Osteocyte (in vitro differentiated cells): Measurements from ENCODE around the gene UNC13D. TPM values are rescaled to one million over a fixed set of nuclear protein-coding genes. Genes with fewer than 3 reads are reported as not detected.
"Not testable (repeated sequence)": the region's sequence is repeated elsewhere in the genome, so short reads cannot be mapped to it uniquely, and the experiment has no call there.

Experiments used
- DNase-seq: peaks from one replicate; pipeline ENCODE4 v3.0.0; 2021; ENCODE audit warnings: mixed read lengths; ENCODE audit not compliant: unreplicated experiment; ENCODE audit errors: extremely low spot score
- H3K27ac Mint-ChIP-seq: one replicate; pipeline ENCODE4 v1.8.0; 2021; ENCODE audit warnings: mild to moderate bottlenecking, mixed read lengths; ENCODE audit not compliant: unreplicated experiment
- H3K27me3 Mint-ChIP-seq: one replicate; pipeline ENCODE4 v1.8.0; 2021; ENCODE audit warnings: mixed read lengths; ENCODE audit not compliant: unreplicated experiment
- H3K36me3 Mint-ChIP-seq: one replicate; pipeline ENCODE4 v1.8.0; 2021; ENCODE audit warnings: mixed read lengths; ENCODE audit not compliant: unreplicated experiment
- H3K4me1 Mint-ChIP-seq: one replicate; pipeline ENCODE4 v1.8.0; 2021; ENCODE audit warnings: mixed read lengths; ENCODE audit not compliant: unreplicated experiment
- H3K4me3 Mint-ChIP-seq: one replicate; pipeline ENCODE4 v1.8.0; 2021; ENCODE audit warnings: mild to moderate bottlenecking, moderate library complexity, mixed read lengths; ENCODE audit not compliant: unreplicated experiment
- H3K9me3 Mint-ChIP-seq: one replicate; pipeline ENCODE4 v1.8.0; 2021; ENCODE audit warnings: mixed read lengths; ENCODE audit not compliant: unreplicated experiment
- total RNA-seq: library from RNA; stranded (reverse); gene quantifications from 2 replicates; pipeline ENCODE4 v1.2.1, GENCODE V29; 2021
- TF ChIP-seq, protein P1 (sequence below): fragments of 200-600 bp; sonication (generic); IDR thresholded peaks from 2 replicates; pipeline ENCODE4 v1.5.0; 2021; ENCODE audit warnings: antibody characterized with exemption, mild to moderate bottlenecking, moderate library complexity

UNC13D gene
- total RNA-seq, 1 donor from 2014 or later, result 3.6 TPM

DNA sequence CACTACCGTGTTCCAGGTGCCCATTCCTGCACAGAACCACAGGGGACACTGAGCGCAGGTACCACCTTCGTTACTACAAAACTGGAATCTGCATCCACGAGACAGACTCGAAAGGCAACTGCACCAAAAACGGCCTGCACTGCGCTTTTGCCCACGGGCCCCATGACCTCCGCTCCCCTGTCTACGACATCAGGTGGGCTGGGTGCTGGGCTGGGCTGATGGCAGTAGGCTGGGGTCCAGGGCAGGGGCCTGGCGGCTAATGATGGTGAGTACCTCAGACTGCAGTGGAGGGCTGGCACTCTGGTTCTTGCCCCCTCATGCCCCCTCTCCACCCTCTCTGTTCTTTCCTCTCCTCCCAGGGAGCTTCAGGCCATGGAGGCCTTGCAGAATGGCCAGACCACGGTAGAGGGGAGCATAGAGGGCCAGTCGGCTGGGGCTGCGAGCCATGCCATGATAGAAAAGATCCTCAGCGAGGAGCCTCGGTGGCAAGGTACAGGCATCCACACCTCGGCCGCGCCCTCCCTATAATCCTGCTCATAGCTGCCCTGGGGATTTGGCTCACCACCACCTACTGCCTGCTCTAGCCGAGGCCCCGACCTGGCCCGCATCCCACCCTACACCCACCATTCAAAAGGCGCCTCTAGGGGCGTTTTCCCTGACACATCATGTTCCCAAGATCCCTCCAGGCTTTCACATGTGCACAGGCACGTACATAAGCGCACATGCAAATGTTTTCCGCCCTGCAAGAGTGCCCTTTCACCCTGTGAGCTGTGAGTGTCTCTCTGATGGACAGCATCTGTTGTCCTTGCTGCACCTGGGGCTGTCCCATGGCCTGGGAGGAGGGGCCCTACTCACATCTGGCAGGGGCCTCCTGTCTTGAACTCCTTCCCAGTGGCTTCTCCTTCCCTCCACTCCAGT, 31.8 kb downstream of the UNC13D start:
- Mint-ChIP-seq H3K4me3 (no peak overlapping the region), H3K27me3 (no peaks in the 10 kb centered on the region), H3K9me3 (no peaks in the 10 kb centered on the region), H3K36me3 (peaks cover 7% of the 10 kb centered on the region), H3K4me1 (peaks cover 22% of the 10 kb centered on the region), H3K27ac (no peak overlapping the region)
- TF ChIP-seq, protein P1, sequence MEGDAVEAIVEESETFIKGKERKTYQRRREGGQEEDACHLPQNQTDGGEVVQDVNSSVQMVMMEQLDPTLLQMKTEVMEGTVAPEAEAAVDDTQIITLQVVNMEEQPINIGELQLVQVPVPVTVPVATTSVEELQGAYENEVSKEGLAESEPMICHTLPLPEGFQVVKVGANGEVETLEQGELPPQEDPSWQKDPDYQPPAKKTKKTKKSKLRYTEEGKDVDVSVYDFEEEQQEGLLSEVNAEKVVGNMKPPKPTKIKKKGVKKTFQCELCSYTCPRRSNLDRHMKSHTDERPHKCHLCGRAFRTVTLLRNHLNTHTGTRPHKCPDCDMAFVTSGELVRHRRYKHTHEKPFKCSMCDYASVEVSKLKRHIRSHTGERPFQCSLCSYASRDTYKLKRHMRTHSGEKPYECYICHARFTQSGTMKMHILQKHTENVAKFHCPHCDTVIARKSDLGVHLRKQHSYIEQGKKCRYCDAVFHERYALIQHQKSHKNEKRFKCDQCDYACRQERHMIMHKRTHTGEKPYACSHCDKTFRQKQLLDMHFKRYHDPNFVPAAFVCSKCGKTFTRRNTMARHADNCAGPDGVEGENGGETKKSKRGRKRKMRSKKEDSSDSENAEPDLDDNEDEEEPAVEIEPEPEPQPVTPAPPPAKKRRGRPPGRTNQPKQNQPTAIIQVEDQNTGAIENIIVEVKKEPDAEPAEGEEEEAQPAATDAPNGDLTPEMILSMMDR, result no peak
- no peak for DNase-seq

DNA sequence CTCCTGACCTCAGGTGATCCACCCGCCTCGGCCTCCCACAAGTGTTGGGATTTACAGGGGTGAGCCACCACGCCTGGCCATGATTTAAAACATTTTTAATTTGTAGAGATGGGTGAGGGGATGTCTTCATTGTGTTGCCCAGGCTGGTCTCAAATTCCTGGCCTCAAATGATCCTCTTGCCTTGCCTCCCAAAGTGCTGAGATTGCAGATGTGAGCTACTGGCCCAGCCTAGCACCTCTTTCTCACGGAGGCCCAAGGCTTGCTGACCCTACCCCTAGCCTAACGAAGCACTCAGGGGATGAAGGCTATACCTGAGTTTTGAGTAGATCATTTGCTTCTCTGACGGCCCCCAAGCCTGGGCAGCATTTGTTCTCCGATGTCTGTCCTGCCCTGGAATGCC, 33.0 kb downstream of the UNC13D start:
- H3K9me3 Mint-ChIP-seq, result no peaks in the 10 kb centered on the region
- H3K27ac Mint-ChIP-seq, result no peak overlapping the region
- TF ChIP-seq, protein P1, result no peak
- H3K36me3 Mint-ChIP-seq, result peaks cover 7% of the 10 kb centered on the region
- no peak overlapping the region for H3K4me3 Mint-ChIP-seq
- no peak for DNase-seq
- H3K27me3 Mint-ChIP-seq, result no peaks in the 10 kb centered on the region
- H3K4me1 Mint-ChIP-seq, result peaks cover 22% of the 10 kb centered on the region

DNA sequence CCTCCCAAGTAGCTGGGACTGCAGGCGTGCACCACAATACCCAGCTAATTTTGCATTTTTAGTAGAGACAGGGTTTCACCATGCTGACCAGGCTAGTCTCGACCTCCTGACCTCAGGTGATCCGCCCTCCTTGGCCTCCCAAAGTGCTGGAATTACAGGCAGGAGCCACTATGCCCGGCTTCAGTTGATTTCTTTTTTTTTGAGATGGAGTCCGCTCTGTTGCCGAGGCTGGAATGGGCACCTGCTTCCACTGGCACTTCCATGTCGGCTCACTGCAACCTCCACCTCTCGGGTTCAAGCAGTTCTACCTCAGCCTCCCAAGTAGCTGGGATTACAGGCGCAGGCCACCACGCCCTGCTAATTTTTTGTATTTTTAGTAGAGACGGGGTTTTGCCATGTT, 33.4 kb downstream of the UNC13D start:
- H3K4me1 Mint-ChIP-seq, result peaks cover 22% of the 10 kb centered on the region
- not testable (repeated sequence) for H3K36me3 Mint-ChIP-seq, H3K9me3 Mint-ChIP-seq, H3K4me3 Mint-ChIP-seq, H3K27ac Mint-ChIP-seq, DNase-seq, H3K27me3 Mint-ChIP-seq

DNA sequence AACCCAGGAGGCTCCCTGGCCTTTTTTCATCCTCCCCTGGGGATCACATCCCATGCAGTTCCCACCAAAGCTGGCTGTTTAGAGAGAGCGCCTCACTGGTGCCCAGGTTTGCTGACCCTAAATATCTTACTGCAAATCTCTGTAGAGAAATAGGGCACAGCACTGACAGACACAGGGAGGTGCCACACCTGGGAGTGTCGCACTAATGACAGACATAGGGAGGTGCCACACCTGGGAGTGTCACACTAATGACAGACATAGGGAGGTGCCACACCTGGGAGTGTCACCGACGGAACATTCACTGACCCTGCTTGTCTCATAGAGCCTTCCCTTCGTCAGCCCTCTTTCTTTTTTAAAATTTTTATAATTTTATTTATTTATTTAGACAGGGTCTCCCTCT, 34.0 kb downstream of the UNC13D start:
- Mint-ChIP-seq H3K27me3 (no peaks in the 10 kb centered on the region), H3K4me3 (no peak overlapping the region), H3K9me3 (no peaks in the 10 kb centered on the region), H3K27ac (no peak overlapping the region), H3K36me3 (peaks cover 7% of the 10 kb centered on the region), H3K4me1 (peaks cover 22% of the 10 kb centered on the region)
- TF ChIP-seq, protein P1, result no peak
- no peak for DNase-seq

DNA sequence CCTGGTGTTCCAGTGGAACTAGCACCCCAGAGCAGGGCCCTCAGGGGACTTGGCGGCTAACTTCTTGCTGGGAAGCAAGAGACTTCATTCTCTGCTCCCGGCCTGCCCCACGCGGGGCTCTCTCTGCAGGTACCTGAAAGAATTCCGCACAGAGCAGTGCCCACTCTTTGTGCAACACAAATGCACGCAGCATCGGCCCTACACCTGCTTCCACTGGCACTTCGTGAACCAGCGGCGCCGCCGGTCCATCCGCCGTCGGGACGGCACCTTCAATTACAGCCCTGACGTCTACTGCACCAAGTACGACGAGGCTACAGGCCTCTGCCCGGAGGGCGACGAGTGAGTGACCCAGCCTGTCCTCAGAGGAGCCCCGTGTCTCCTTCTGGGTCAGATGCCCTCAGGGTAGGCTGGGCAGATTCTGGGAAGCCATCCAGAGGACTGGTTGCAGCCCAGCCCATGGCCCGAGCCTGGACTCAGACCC, 34.5 kb downstream of the UNC13D start:
- Mint-ChIP-seq H3K4me1 (peaks cover 19% of the 10 kb centered on the region), H3K4me3 (no peak overlapping the region), H3K27me3 (no peaks in the 10 kb centered on the region), H3K9me3 (no peaks in the 10 kb centered on the region), H3K27ac (no peak overlapping the region), H3K36me3 (peaks cover 7% of the 10 kb centered on the region)
- TF ChIP-seq, protein P1, result no peak
- DNase-seq, result no peak
